HG03460 (cell line): Measurements from ENCODE around the gene TSC1.

Source experiments
- ATAC-seq: cut with Tn5 transposase; IDR thresholded peaks from one replicate; pipeline ENCODE4 v1.9.1; 2021; ENCODE audit not compliant: unreplicated experiment

Gene TSC1

DNA sequence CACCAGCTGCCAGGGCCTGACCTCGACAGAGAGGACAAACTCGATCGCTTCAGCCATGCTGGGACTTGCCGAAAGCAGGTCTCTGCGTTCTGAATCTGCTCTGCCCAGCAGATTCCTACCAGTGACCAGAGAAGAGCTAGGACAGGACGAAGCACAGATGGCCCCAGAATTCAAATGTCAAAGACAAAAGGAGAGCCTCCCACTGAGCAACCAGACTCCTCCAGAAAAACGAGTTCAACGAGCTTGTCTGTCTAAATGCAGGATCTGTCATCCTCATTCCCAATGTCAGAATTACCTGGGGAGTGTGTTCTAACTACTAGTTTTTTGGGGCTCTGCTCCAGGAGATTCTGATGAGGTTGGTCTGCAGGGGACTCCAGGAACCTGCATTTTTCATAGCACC is 79.7 kb downstream of the TSC1 start:
- no peak for ATAC-seq

- no peak for ATAC-seq
These were observed 80.1 kb downstream of the TSC1 start for GRCh38 chr9:132864277-132864676.

DNA sequence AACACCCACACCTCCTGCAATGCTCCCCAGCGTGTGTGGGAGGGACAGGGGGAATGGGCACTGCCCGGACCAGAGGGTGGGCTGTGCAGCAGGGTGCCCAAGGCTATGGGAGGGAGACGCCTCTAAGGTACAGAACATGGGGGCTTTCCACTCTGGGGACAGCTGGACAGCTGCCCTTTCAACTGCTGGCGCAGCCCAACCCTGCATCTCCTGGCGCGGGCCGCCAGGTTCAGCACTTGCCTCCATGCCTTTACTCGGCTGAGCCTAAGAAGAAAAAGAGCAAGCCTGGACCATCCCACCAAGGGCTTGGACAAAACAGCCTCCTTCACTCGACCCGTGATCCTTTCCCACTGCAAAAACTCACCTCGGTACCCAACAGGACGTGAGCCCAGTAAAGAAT is 81.3 kb downstream of the TSC1 start:
- ATAC-seq: no peak

- no peak for ATAC-seq
These were observed 81.9 kb downstream of the TSC1 start for GRCh38 chr9:132862533-132862932.

GRCh38 chr9:132861666-132862065 is 82.8 kb downstream of the TSC1 start:
- no peak for ATAC-seq

- no peak for ATAC-seq
These were observed 85.7 kb downstream of the TSC1 start for GRCh38 chr9:132858751-132859150.

DNA sequence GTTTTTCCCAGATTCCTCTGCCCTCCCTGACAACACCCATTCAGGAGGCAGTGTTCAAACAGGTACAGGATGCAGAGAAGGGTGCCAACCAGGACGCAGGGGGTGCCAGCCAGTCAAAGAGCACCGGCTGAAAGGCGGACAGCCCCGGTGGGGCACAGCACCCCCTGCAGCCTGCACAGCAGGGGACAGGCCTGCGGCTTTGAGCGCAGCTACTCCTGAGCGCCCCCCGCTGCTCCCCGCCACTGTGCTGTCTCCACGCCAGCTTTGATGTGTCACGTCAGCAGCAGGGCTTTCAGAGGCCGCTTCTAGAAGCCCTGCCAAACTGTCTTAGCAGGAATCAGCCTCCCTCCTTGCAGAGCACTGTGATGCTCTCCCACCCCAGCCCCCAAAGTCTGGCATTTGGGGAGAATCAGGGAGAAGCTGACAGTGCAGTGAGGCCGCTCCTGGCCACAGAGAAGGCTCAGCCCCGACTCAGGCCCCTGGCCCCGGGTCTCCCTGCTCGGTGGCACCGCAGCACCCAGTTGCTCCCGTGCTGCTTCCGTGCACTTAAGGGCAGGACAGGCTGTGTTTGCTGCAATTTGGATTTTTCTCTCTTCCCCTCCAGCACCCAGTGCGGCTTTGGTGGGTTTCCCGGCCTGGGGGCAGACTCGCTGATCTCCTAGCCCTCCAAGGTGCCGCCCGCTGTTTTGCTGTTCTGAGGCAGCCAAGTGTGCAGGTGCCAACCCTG is 86.6 kb downstream of the TSC1 start:
- ATAC-seq: no peak

- no peak for ATAC-seq
These were observed 87.4 kb downstream of the TSC1 start for GRCh38 chr9:132857031-132857430.

- no peak for ATAC-seq
These were observed 88.5 kb downstream of the TSC1 start for GRCh38 chr9:132855904-132856303.

GRCh38 chr9:132854832-132855231 is 89.6 kb downstream of the TSC1 start:
- no peak for ATAC-seq

DNA sequence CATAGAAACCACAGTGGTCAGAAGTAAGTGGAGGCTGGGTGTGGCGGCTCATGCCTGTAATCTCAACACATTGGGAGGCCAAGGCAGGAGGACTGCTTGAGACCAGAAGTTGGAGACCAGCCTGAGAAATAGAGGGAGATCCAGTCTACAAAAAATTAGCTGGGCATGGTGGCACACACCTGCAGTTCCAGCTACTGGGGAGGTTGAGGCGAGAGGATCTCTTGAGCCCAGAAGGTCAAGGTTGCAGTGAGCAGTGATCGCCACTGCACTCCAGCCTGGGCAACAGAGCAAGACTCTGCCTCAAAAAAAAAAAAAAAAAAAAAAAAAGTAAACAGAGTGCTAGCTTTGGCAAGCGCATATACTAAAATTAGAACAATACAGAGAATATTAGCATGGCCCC is 90.9 kb downstream of the TSC1 start:
- no peak for ATAC-seq

- no peak for ATAC-seq
These were observed 95.2 kb downstream of the TSC1 start for GRCh38 chr9:132849185-132849706.

DNA sequence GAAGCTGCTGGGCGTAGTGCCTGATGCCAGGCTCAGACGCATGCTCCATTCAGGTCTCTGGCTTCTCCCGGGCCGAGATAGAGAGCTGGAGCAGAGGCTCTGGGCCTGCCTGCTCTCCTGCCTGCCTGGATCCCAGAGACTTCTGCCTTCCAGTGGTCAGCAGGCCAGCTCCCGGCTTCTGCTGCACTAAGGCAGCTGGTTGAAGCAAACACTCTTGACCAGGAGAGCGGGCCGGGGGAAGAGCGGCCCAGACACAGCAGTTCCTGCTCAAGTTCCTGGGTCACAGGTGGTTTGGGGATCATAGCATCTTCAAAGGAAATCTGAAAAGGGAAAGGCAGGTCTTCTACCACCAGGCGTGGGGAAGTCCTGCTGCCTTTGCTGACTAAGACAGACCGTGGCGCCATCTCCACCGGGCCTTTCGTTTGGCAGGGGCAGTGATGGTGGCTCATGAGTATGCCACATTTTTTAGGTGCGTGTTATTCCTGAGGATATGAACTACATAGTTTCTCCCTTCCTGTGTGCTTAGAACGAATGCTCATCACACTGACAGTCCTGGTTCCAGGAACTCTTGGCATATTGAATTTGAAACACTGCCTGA is 97.4 kb downstream of the TSC1 start:
- no peak for ATAC-seq

DNA sequence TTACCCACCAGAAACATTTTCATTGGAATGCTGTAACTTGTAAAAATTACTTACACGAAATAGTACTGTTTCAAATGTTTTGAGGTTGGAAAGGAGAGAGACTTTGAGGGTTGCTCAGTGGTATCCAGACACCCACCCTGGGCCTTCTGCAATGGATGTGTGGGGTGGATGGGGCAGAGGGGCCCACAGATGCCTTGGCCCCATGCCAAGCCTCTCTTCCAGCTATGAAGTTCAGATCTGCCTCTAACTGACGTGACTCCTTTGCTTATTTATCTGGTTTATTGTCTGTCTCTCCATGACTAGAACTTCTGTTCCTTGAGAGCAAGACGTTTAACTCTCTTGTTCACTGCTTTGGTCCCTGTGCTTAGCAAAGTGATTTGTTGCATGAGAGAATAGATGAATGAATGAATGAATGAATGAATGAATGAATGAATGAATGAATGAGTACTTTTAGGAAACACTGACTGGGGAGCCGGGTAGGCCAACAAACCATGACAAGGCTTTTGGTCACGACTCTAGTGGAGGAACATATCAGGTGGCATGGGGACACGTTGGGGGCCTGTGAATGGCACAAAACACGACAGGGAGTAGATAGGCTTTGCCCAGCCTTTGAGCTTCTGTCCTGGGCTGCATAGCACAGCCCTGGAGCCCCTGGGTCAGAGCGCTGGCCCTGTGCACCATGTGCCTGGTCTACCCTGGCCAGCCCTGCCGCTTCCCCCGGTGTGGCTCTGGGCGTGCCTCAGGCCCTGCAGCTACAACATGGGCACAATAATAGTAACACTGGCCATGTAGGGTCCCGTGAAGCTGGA is 98.1 kb downstream of the TSC1 start:
- no peak for ATAC-seq

GRCh38 chr9:132842124-132843044 is 102.0 kb downstream of the TSC1 start:
- ATAC-seq: no peak
